SU-DHL-6 (cell line): ENCODE results near the gene NAT16.

Source experiments
- CTCF ChIP-seq: fragments of 200-600 bp; sonication (generic); IDR thresholded peaks from one replicate; pipeline ENCODE4 v1.5.1; 2017; ENCODE audit warnings: antibody characterized with exemption, mild to moderate bottlenecking, low read length, moderate library complexity; ENCODE audit not compliant: insufficient read depth, poor library complexity, severe bottlenecking
- EZH2phosphoT487 ChIP-seq: fragments of 200-600 bp; sonication (generic), shearing (Covaris generic); conservative IDR thresholded peaks from 2 replicates; pipeline ENCODE4 v1.6.1; 2018; ENCODE audit warnings: mild to moderate bottlenecking, antibody characterized with exemption, low read length, moderate library complexity, mixed read lengths

- no peak for TF ChIP-seq CTCF
- TF ChIP-seq EZH2phosphoT487: no peak
Measured at GRCh38 chr7:101220295-101220694, 40.2 kb upstream of the NAT16 start.
